Measurements from ENCODE around the gene PAK4.

The PAK4 gene

DNA sequence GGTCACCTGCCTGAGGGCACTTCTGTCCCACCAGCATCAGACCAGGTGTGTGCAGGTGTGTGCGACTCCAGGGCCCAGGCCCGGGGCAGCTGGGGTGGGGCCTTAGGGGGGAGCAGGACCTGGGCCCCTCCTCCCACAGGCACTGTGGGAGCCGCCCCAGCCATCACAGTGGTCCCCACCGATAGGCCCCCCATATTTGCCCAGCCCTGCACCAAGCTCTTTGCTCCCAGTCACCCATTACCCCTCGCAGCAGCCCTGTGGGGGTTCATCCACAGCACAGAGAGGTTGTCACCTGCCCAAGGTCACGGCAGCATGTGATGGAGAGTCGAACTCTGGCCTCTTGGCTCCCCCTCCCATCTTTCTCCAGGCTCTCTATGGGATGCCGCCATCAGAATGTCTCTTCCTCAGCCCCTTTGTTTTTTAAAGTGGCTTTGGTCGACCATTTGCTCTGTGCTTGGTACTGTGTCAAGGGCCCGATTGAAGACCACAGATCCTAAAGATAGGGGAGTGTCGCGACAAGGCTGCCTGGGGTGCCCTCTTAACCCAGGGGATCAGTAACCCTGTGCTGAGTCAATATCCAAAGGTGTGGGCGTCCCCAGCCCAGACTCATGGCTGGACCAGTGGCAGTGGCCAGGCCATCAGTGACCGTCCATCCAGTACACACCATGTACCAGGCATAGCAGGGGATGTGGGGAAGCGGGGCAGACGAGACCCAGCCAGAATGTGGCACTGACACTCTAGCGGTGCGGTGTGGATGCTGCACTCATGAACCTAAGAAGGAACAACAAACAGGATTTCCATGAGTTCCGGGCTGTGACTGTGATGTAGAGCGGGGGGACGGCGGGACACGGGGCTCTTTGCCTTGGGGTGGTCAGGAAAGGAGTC lies 42.9 kb downstream of the PAK4 start:
- no peak for DNase-seq

DNA sequence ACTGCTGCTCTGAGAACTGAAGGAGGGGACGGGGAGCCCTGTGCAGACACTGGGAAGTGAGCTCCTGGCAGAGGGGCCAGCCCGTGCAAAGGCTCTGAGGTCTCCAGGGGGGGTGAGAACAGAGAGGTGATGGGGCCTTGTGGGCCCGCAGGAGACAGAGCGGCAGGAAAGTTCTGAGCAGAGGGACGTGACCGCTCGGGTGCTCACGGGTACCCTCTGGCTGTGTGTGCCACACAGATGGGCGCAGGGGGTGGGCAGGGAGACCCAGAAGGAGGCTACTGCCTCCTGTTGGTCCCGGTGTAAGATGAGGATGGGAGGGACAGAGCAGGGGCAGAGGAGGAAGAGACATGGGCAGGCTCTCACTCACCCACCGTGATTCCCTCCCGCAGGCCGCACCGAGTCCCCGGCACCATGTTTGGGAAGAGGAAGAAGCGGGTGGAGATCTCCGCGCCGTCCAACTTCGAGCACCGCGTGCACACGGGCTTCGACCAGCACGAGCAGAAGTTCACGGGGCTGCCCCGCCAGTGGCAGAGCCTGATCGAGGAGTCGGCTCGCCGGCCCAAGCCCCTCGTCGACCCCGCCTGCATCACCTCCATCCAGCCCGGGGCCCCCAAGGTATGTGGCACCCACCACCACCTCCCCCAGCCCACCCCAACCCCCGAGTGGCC lies 43.7 kb downstream of the PAK4 start:
- no peak for DNase-seq

DNA sequence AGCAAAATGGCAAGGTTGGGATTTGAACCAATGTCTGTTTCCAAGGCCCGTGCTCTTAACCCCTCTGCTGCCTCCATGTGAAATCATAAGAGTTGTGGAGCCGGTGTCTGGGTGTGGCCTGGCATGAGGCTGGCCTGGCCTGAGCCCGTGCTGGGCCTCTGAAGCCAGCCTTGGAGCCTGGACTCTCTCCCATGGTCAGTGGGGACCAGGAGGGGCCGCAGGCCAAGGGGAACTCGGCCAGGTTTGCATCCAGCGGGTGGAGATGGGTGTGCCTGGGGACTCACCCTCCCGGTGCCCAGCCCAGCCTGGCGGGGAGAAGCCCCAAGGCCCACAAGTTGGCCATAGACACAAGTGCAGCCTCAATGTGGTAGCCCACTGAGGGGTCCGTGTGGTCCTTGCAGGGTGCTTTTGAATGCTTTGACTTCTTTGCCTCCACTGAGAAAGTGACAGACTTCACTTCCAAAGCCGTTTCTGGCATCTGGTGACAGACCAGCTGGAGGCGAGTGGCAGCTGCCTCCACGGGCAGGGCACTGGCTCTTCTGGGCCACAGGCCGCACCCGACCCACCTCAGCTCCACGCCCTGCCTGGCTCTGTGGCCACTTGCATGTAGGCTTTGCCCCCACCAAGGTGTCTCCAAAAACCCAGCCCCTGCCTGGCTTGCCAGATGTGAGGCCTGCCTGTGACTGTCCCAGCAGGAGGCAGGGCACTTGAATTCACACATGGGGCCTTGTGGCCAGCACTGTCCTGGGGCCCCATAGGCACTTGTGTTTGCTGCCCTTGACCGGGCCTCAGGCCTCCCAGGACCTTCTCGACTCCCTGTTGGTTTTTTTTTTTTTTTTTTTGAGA lies 45.0 kb downstream of the PAK4 start:
- DNase-seq, result no peak

DNA sequence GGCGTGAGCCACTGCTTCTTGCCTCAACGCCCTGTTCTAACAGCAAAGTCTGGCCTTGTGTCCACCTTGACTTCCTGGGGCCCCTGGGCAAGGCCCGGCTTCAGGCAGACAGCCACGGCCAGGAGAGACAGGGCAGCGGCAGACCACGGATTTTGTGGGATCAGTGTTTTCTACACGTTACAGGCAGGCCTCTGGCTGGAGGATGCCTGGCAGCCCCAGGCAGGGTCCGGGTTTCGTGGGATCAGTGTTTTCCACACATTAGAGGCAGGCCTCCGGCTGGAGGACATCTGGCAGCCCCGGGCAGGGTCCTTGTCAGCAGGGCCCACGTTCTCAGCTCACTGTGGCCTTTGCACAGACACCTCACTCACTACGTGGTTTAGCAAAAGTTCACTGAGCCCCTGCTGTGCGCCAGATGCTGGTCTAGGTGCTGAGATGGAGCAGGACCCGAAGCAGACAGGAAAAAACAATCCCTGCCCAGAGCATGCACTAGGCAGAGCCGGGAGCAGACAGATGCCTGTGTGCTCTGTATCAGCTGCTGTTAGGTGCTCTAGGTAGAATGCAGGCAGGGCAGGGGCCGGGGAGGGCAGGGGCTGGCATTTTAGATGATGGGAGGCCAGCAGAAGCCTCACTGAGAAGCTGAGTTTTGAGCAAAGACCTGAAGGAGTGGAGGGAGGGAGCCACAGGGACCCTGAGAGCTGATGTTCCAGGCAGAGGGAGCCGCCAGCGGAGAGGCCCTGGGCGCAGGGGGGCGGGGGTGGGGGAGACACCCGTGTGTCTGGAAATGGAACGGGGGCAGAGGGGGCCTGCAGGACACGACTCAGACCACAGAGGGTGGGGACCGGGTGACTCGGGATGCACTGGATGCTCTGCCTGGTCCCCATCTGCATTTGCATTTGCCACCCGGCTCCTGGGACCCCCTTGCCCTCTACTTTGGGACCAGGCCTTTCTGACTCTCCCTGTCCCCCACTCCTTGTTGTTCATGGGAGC lies 46.2 kb downstream of the PAK4 start:
- DNase-seq, result no peak

DNA sequence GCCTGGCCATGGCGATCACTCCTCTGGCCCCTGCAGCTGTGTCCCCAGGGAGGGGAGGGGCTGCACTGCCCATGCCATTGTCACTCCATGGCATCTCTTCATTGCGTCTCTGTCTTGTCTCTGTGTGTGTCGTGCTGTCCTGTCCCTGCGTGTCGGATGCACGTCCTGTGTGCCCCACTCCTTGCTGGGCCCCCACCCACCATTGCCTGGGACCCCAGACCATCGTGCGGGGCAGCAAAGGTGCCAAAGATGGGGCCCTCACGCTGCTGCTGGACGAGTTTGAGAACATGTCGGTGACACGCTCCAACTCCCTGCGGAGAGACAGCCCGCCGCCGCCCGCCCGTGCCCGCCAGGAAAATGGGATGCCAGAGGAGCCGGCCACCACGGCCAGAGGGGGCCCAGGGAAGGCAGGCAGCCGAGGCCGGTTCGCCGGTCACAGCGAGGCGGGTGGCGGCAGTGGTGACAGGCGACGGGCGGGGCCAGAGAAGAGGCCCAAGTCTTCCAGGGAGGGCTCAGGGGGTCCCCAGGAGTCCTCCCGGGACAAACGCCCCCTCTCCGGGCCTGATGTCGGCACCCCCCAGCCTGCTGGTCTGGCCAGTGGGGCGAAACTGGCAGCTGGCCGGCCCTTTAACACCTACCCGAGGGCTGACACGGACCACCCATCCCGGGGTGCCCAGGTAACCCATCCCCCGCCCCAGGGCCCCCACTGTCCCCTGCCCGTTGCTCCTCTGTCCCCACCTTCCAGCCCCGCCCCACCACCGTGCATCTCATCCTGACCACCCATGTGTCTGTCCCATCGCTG lies 47.3 kb downstream of the PAK4 start:
- DNase-seq, result no peak

DNA sequence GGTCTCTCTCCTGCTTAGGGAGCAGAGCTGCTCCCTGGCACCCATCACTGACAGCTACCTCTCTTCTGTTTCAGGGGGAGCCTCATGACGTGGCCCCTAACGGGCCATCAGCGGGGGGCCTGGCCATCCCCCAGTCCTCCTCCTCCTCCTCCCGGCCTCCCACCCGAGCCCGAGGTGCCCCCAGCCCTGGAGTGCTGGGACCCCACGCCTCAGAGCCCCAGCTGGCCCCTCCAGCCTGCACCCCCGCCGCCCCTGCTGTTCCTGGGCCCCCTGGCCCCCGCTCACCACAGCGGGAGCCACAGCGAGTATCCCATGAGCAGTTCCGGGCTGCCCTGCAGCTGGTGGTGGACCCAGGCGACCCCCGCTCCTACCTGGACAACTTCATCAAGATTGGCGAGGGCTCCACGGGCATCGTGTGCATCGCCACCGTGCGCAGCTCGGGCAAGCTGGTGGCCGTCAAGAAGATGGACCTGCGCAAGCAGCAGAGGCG lies 48.0 kb downstream of the PAK4 start:
- DNase-seq, result no peak

DNA sequence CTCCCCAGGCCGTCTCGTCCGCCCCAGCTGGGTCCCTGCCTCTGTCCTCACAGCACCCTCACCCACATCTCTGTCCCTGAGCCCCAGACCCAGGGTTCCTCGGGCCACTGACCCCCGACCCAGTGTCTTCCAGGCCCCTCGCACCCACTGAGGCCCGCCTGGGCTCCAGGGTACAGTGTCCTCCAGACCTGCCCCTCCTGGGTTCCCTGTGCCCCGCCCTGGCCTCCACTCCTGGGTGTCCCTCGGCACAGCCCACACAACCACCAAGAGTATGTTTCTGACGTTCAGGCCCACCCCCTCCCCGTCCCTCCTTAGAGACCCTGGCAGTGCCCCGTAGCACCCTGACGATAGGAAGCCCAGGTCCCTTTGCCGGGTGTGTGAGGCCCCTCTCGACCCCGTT lies 48.6 kb downstream of the PAK4 start:
- DNase-seq, result no peak

DNA sequence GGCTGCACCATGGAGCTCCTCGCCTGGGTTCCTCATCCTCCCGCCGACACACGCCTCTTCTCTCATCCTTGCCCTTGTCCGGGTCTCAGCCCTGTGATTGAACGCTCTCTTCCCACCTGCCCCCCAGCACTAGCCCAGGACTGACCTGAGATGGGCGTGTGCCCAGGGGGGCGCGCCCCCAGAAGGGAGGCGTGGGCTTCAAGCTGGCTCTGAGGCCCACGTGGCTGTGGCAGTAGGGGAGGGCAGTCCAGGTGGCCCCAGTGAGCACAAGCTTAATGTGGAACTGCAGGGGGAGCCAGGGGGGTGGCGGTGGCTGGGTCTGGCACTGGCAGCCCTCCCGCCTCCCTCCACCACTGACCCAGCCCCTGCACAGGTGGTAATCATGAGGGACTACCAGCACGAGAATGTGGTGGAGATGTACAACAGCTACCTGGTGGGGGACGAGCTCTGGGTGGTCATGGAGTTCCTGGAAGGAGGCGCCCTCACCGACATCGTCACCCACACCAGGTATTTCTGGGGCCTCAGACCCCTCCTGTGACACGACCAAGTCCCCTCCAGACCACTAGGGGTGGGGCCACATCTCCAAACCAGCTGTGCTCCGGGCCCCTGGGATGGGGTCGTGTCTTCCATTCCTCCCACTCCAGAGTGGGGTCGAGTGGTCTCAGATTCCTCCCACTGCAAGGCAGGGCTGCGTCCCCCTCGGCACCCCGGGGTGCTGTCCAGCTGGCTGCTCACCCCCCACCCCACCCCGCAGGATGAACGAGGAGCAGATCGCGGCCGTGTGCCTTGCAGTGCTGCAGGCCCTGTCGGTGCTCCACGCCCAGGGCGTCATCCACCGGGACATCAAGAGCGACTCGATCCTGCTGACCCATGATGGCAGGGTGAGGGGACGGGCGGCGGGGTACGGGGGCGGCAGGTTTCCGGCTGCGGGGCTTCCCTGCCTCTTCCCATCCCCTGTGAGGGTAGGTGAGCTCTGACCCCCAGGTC lies 49.3 kb downstream of the PAK4 start:
- no peak for DNase-seq

DNA sequence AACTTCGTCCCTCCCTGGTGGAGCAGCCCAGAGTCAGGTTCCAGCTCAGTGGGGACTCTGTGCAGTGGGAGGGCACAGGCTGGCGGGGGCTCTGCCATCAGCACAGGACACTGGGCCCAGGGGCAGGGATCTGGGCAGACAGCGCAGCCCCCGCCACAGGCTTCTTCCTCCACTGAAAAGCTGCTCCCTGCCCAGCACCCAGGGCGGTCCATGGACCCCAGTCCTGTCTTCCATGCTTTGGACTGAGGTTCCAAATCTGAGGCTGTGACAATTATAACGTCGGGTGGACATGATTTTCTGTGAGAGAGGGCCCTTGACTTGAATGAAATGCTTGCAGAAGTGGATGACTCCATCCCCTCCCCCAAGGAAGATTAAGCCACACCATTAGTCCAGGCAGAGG lies 50.0 kb downstream of the PAK4 start:
- DNase-seq, result no peak

DNA sequence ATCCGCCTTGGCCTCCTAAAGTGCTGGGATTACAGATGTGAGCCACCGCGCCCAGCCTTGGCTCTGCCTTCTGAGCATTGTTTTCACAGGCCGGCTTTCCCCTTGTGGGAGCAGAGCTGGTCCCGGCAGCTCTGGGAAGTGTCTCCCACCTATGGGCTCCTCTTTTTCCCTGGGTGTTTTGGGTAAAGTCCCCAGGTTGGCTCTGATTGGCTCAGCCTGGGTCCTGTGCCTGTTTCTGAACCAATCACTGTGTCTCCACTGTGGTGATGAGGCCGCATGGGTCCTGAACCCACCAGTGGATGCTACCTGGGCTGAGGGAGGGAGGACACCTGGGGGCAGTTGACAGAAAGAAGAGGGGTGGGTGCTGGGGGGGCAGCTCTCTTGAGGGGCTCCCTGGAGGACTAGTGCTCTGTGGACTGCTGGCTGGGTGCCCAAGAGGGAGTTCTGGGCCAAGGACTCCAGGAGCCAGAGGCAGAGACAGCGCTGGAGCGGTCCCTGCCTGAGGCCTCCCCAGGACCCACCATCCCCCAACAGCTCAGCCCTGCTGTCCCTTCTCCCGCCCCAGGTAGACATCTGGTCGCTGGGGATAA lies 51.6 kb downstream of the PAK4 start:
- DNase-seq, result no peak

DNA sequence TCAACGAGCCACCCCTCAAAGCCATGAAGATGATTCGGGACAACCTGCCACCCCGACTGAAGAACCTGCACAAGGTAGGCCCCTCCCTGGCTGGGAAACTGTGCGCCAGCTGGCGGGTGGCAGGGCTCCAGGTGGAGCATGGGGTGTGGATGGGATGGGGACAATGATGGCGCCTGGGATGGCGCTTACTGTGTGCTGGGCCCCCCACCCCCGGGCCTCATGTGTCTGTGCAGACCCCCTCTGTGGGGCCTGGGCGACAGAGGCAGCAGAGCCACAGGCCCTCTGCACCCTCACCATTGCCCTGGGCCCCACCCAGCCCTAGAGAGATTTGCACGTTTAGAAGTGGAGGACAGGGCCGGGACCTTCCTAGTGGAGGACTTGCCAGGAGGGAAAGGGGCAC lies 52.1 kb downstream of the PAK4 start:
- no peak for DNase-seq

DNA sequence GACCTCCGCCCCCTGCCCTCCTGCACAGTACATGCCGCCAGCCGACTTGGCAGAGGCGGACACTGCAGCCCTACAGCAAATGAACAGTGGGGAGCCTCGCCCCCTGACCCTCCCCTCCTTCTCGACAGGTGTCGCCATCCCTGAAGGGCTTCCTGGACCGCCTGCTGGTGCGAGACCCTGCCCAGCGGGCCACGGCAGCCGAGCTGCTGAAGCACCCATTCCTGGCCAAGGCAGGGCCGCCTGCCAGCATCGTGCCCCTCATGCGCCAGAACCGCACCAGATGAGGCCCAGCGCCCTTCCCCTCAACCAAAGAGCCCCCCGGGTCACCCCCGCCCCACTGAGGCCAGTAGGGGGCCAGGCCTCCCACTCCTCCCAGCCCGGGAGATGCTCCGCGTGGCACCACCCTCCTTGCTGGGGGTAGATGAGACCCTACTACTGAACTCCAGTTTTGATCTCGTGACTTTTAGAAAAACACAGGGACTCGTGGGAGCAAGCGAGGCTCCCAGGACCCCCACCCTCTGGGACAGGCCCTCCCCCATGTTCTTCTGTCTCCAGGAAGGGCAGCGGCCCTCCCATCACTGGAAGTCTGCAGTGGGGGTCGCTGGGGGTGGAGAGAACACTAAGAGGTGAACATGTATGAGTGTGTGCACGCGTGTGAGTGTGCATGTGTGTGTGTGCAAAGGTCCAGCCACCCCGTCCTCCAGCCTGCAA lies 52.9 kb downstream of the PAK4 start:
- DNase-seq, result no peak

DNA sequence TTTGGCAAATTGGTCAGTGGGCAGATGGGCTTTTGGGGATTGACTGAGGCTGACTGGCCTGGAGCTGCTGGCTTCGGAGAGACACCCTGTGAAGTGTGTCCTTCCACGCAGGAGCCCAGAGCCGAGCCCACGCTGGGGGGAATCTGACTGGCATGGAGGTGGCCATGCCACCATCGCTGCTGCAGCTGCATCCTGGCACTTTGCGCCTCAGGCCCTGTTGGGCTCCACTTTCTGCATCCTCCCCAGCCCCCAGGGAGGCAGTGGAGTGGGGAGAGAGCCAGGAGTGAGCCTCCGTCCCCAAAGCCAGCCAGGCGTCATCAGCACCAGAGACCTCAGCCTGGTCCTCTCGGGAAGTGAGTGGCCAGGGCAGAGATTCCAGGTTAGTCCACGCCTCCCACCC lies 54.2 kb downstream of the PAK4 start:
- DNase-seq, result no peak

DNA sequence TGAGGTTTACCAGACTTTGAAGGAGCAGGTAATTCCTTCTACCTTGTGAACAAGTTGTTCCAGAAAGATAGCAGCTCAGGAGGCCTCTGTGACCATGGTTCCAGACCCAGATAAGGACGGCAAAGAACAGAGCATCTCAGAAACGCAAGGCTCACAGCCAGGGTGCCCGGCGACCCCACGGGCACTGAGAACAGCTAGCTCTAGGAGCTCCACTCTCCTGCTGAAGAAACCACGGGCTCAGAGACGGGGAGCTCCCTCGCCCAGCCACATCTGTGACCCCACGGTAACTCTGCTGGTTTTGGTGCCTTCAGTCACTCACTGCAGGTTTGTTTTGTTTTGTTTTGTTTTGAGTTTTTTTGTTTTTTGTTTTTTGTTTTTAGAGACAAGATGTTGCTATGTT lies 55.2 kb downstream of the PAK4 start:
- DNase-seq, result no peak

DNA sequence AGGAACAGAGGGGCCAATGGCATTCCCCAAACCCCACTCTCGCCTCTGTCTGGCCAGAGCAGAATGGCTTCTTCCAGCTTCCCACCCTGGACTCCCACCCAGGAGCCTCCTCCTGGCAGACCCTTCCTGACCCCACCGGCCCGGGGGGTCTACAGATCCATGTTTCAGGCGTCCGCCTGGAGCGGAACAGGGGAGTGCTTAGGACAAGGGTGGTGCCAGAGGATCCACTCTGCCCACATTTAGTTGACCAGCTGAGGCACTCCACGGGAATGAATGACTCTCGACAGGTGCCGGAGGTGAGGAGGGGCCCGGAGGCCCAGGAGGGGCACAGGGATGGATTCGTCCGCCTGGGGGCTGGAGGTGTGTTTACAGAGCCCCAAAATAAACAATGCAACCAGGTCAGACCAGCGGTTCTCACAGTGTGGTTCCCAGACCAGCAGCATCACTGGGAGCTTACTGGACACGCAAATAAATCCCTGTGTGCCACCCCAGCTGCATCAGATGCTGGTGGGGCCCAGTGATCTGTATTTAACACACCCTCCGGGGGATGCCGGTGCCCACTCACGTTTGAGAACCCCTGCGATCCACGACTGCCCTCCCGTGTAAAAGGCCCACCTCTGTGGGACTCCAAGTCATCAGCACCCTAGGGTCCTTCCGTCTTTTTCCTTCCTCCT lies 56.1 kb downstream of the PAK4 start:
- no peak for DNase-seq

DNA sequence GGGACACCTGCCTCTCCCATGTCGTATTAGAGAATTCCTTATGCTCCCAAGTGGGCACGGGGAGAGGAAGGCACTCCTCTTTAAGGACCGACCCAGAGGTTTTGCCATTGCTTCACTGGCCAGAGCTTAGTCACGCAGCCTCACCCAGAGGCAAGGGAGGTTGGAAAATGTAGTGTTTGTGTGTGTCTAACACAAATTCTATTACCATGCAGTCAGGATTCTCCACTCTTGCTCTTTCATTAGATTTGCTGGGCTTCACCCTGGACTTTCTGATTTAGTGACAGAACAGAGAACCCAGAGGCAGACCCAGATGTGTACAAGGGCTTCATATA lies 56.6 kb downstream of the PAK4 start:
- DNase-seq, result no peak

DNA sequence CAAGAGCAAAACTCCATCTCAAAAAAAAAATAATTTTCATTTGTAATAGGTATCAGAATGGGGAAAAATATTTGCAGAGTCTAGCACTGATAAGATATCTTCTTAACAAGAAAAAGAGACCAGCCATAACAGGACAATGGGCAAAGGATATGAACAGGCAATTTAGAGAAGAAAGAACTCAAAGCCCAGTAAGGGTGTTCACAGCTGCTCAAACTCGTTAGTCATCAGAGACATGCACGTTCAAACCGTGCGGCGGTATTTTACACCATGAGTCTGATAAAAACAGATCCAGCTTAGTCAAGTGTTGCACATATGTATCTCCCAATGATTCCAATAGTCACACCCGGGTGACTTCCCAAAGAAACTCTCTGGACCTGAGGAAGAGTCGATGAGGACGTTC lies 57.5 kb downstream of the PAK4 start:
- DNase-seq, result no peak

DNA sequence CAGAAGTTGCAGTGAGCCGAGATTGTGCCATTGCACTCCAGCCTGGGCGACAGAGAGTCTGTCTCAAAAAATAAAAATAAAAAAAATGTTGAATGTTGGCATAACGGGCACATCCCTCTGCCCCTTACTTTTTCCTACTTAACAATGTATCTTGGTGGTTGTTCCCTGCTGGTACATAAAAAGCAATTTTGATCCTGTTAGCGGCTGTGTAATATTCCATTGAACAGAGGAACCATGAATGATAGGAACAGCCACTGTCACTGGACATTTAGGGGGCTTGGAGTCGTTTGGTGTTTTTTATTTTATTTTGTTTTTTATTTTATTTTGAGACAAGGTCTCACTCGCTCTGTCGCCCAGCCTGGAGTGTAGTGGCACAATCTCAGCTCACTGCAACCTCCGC lies 60.8 kb downstream of the PAK4 start:
- no peak for DNase-seq

DNA sequence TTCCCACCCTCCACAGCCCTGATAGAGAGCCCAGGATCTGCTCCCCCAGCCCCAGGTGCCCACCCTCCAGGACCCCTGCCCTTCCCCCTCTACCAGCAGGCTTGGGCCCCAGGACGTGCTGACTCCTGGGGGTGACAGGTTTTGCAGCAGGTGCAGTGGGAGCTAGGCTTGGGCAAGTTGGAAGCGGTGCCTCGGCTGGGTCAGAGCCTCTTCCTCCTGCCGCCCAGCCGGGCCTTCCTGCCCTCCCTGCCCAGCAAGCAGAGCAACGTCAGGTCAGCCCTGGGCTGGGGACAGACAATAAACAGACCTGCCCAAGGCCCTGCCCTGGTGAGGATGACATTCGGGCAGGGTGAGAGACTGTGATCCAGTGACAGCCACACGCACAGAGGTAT lies 62.0 kb downstream of the PAK4 start:
- no peak for DNase-seq
